Activated CD8-positive, alpha-beta T cell treated with anti-CD3 and anti-CD28 coated beads for 36 hours (primary cell): Measurements from ENCODE around the gene ZNF584. TPM values are rescaled to one million over a fixed set of nuclear protein-coding genes. Genes with fewer than 3 reads are reported as not detected.
"Not testable (repeated sequence)": the region's sequence is repeated elsewhere in the genome, so short reads cannot be mapped to it uniquely, and the experiment has no call there.

ENCODE experiments used
- ATAC-seq: fragments of 200-7000 bp; cut with Tn5 transposase; one replicate; pipeline ENCODE4 v1.10.0; 2021; ENCODE audit warnings: mild to moderate bottlenecking, moderate library complexity
- CTCF ChIA-PET: fragments of 350-600 bp; sonication (Branson Sonifier 250); formaldehyde crosslinking; loops from one replicate; lab custom pipeline; 2021; ENCODE audit warnings: antibody characterized with exemption; lab: Charles Lee
- POLR2A ChIA-PET: fragments of 350-600 bp; sonication (Branson Sonifier 250); formaldehyde crosslinking; loops from one replicate; lab custom pipeline; 2021; ENCODE audit warnings: antibody characterized with exemption; lab: Charles Lee
- DNase-seq: peaks from one replicate; pipeline ENCODE4 v3.0.0-alpha.2; 2020
- H3K27ac Mint-ChIP-seq: one replicate; pipeline ENCODE4 v1.8.0; 2021; ENCODE audit warnings: mild to moderate bottlenecking, mixed read lengths
- H3K27me3 Mint-ChIP-seq: one replicate; pipeline ENCODE4 v1.8.0; 2021; ENCODE audit warnings: mixed read lengths
- H3K36me3 Mint-ChIP-seq: one replicate; pipeline ENCODE4 v1.8.0; 2021; ENCODE audit warnings: low read depth, mixed read lengths
- H3K4me1 Mint-ChIP-seq: one replicate; pipeline ENCODE4 v1.8.0; 2021; ENCODE audit warnings: low read depth, mixed read lengths
- H3K4me3 Mint-ChIP-seq: one replicate; pipeline ENCODE4 v1.8.0; 2021; ENCODE audit warnings: mild to moderate bottlenecking, moderate library complexity, mixed read lengths
- H3K9me3 Mint-ChIP-seq: one replicate; pipeline ENCODE4 v1.8.0; 2021; ENCODE audit warnings: mixed read lengths
- intact Hi-C: fragments of 100-400 bp; cut with micrococcal nuclease; formaldehyde crosslinking; loops from one replicate; pipeline ENCODE4 v1.10.0; 2022
- total RNA-seq, 2 experiments: library from RNA; stranded (reverse); gene quantifications; one replicate each; pipeline ENCODE4 v1.2.3, GENCODE V29; 2021
- TF ChIP-seq, protein P1 (sequence below): fragments of 200-600 bp; IDR thresholded peaks from one replicate; pipeline ENCODE4 v1.8.0; 2022; ENCODE audit warnings: antibody characterized with exemption, mild to moderate bottlenecking

Gene ZNF584
- total RNA-seq, 2 experiments from 2014 or later, result 12.0 to 14.3 TPM

DNA sequence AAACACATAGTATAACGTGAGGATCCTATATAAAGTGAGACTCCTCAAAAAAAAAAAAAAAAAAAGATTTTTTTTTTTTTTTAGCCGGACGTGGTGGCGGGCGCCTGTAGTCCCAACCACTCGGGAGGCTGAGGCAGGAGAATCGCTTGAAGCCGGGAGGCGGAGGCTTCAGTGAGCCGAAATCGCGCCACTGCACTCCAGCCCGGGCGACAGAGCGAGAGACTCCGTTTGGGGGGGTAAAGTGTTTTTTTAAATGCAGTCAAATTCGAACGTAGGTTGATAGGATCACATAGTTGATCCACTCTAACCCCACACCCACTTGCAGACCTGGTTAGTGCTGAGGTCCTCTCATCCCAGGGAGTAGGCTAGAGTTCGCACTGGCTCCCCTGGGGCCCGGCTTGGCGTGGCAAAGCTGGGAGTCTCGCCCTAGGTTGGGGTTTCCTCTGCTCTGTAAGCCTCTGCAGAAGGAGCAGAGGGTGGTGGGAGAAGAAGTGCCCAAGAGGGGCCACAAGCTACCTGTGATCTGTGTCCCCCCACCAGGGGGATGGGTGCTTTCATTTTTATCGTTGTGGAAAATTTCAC, 6.5 kb upstream of the ZNF584 start:
- CTCF ChIA-PET, result no interaction called here
- TF ChIP-seq, protein P1, sequence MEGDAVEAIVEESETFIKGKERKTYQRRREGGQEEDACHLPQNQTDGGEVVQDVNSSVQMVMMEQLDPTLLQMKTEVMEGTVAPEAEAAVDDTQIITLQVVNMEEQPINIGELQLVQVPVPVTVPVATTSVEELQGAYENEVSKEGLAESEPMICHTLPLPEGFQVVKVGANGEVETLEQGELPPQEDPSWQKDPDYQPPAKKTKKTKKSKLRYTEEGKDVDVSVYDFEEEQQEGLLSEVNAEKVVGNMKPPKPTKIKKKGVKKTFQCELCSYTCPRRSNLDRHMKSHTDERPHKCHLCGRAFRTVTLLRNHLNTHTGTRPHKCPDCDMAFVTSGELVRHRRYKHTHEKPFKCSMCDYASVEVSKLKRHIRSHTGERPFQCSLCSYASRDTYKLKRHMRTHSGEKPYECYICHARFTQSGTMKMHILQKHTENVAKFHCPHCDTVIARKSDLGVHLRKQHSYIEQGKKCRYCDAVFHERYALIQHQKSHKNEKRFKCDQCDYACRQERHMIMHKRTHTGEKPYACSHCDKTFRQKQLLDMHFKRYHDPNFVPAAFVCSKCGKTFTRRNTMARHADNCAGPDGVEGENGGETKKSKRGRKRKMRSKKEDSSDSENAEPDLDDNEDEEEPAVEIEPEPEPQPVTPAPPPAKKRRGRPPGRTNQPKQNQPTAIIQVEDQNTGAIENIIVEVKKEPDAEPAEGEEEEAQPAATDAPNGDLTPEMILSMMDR, result no peak
- Mint-ChIP-seq H3K27me3 (no peaks in the 10 kb centered on the region), H3K4me1 (peaks cover 22% of the 10 kb centered on the region), H3K9me3 (no peaks in the 10 kb centered on the region), H3K27ac (no peak overlapping the region), H3K4me3 (peak overlapping the region; percentile 87), H3K36me3 (peaks cover 3% of the 10 kb centered on the region)
- intact Hi-C loops, result no loop called here
- ATAC-seq (no peak), DNase-seq (no peak)
- POLR2A ChIA-PET, result interaction anchor here (0.9 to 1.0 kb wide), 2 partner anchors 10 to 15 kb away, joined by 3 to 5 read pairs; partner anchors contain the start of gene RPS5

DNA sequence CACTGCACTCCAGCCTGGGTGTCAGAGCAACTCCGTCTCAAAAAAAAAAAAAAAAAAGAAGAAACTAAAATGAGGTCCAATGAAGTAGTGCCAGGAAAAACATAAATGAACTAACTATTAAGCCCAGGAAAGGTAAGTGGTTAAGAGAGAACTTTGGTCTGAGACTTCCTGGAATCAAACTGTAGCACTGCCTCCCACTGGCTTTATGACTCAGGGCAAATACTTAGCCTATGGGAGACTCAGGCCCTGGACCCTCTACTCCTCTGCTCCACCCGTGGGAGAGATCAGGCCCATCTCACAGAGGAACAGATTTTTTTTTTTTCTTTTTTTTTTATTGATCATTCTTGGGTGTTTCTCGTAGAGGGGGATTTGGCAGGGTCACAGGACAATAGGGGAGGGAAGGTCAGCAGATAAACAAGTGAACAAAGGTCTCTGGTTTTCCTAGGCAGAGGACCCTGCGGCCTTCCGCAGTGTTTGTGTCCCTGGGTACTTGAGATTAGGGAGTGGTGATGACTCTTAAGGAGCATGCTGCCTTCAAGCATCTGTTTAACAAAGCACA, 4.5 kb upstream of the ZNF584 start:
- H3K36me3 Mint-ChIP-seq, DNase-seq, H3K9me3 Mint-ChIP-seq, intact Hi-C loops, H3K27me3 Mint-ChIP-seq, ATAC-seq, H3K27ac Mint-ChIP-seq, H3K4me3 Mint-ChIP-seq: not testable (repeated sequence)
- peaks cover 31% of the 10 kb centered on the region for H3K4me1 Mint-ChIP-seq
- CTCF ChIA-PET, result interaction anchor here (1.2 kb wide), 1 partner anchor 115 kb away, joined by 3 read pairs; the partner anchor contains the start of gene ZBTB45
- POLR2A ChIA-PET, result interaction anchor here (1.0 to 1.2 kb wide), 2 partner anchors 13 to 30 kb away, joined by 3 read pairs; no protein-coding TSS in a partner anchor

DNA sequence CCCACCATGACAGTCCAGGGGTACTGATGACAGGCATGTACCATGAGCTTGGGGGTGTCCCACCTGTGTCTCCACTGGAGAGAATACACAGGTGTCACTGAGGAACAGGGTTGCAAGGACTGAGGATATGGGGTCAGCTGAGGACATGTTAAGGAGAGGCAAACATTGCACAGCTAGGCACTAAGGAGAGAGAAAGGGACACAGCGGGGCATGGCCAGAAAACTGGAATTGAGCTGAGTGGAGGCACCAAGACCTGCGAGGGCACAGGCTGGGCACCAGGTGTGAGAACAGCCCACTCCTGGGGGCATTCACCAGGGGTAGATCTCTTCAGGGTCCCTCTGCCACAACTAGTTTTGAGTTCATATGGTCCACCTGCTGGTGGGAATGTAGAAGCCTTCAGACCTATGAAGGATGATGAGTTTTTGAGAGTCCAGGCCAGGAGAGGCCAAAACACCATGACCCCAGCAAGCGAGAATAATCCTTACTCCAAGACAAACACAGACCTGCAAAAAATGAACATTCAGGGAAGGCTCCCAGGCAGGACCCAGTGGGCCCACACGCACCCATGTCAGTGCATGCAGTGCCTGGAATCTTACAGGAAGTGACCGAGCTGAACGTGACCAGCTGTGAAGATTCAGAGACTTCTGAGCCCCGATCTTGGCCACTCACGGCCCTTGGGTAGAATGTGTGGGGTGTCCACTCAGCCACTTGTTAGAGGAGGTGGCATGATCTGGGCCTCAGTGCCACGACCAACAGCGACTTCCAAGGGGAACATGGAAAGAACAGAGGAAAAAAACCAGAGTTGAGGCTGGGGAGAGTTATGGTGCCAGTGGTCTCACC, 1.4 kb upstream of the ZNF584 start:
- no peaks in the 10 kb centered on the region for H3K9me3 Mint-ChIP-seq
- ATAC-seq (no peak), DNase-seq (no peak)
- TF ChIP-seq, protein P1, result peak; percentile 40
- H3K36me3 Mint-ChIP-seq, result peaks cover 15% of the 10 kb centered on the region
- CTCF ChIA-PET, result no interaction called here
- POLR2A ChIA-PET, result interaction anchor here (0.7 to 2.6 kb wide), 6 partner anchors 11 to 60 kb away, joined by 3 to 10 read pairs (median 4); partner anchors contain the start of genes RNF225 and RPS5
- H3K4me3 Mint-ChIP-seq, result peak overlapping the region; percentile 87
- peak overlapping the region; percentile 95 for H3K27ac Mint-ChIP-seq
- intact Hi-C loops, result no loop called here
- H3K4me1 Mint-ChIP-seq, result peaks cover 37% of the 10 kb centered on the region
- no peaks in the 10 kb centered on the region for H3K27me3 Mint-ChIP-seq

DNA sequence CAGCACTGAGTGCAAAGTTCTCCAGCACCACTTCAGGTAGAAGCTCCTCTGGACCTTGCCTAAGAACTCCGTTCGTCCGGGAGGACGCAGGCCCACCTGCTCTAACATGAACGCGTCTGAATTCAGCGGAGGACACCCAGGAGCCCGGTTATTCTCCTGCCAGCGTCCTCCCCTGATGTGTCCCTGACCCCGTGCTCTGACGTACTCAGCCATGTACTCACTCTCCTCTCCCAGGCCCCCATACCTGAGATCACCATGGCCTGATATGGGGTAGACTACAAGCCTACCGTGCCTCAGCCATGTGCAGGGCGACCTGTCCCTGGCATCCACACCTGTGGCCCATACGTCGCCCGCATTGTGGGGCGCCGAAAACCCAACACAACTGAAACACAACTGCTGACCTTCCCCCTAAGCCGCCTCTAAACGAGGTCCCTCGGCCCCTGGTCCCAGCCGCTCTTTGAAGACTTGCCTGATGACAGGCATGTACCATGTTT, 744 bp upstream of the ZNF584 start:
- TF ChIP-seq, protein P1, result no peak
- intact Hi-C loops, result no loop called here
- Mint-ChIP-seq H3K4me1 (peaks cover 38% of the 10 kb centered on the region), H3K4me3 (peak overlapping the region; percentile 87), H3K36me3 (peaks cover 18% of the 10 kb centered on the region), H3K27me3 (no peaks in the 10 kb centered on the region), H3K27ac (peak overlapping the region; percentile 95), H3K9me3 (no peaks in the 10 kb centered on the region)
- ATAC-seq (peak; percentile 41), DNase-seq (peak; percentile 57)
- ChIA-PET CTCF (interaction anchor here (1.0 to 1.2 kb wide), 2 partner anchors 28 to 106 kb away, joined by 3 read pairs; no protein-coding TSS in a partner anchor), POLR2A (interaction anchor here (0.7 to 2.6 kb wide), 4 partner anchors 10 to 61 kb away, joined by 3 to 10 read pairs (median 4); partner anchors contain the start of gene RPS5)
